HepG2 (cell line): ENCODE results near the gene PRKN.

Experiments
- MAFK ChIP-seq, 2 experiments: IDR thresholded peaks in 1 of 2; conservative IDR thresholded peaks in 1 of 2; 2 replicates each; pipeline ENCODE4 v1.6.1; 2011; ENCODE audit warnings: improper control_type of control experiment in 2 of 2, low read length in 2 of 2
- MAX ChIP-seq: IDR thresholded peaks from 2 replicates; pipeline ENCODE4 v1.6.1; 2012; ENCODE audit warnings: inconsistent platforms
- MXD3 ChIP-seq: IDR thresholded peaks from 2 replicates; pipeline ENCODE4 v1.6.1; 2016; ENCODE audit warnings: mild to moderate bottlenecking, missing biosample characterization, missing genetic modification reagents
- MYNN ChIP-seq: sonication (generic); formaldehyde crosslinking; IDR thresholded peaks from 2 replicates; pipeline ENCODE4 v1.4.0; 2020; ENCODE audit warnings: mild to moderate bottlenecking, low read depth, missing genetic modification reagents
- POLR2A ChIP-seq, 2 experiments: IDR thresholded peaks; 2 replicates each; pipeline ENCODE4 v1.6.1; 2011; ENCODE audit warnings: low read depth in 2 of 2, low read length in 2 of 2, mild to moderate bottlenecking in 1 of 2, moderate library complexity in 1 of 2; ENCODE audit not compliant: insufficient read depth in 1 of 2
- PPARG ChIP-seq: conservative IDR thresholded peaks from 2 replicates; pipeline ENCODE4 v1.6.1; 2016; ENCODE audit warnings: missing biosample characterization, missing genetic modification reagents
- TEF ChIP-seq: sonication (generic); formaldehyde crosslinking; IDR thresholded peaks from 2 replicates; pipeline ENCODE4 v1.5.0; 2020; ENCODE audit warnings: missing genetic modification reagents
- ZNF274 ChIP-seq: sonication (generic); formaldehyde crosslinking; IDR thresholded peaks from 2 replicates; pipeline ENCODE4 v1.5.1; 2020; ENCODE audit warnings: mild to moderate bottlenecking, missing genetic modification reagents
- ZNF318 ChIP-seq: sonication (generic); formaldehyde crosslinking; IDR thresholded peaks from 2 replicates; pipeline ENCODE4 v1.4.0; 2020; ENCODE audit warnings: mild to moderate bottlenecking, missing genetic modification reagents
- ZNF468 ChIP-seq: sonication (generic); formaldehyde crosslinking; IDR thresholded peaks from 2 replicates; pipeline ENCODE4 v1.8.0; 2022; ENCODE audit warnings: mild to moderate bottlenecking, moderate library complexity, missing genetic modification reagents
- ZNF749 ChIP-seq: sonication (generic); formaldehyde crosslinking; IDR thresholded peaks from 2 replicates; pipeline ENCODE4 v1.8.0; 2022; ENCODE audit warnings: mild to moderate bottlenecking, missing genetic modification reagents, moderate library complexity, borderline replicate concordance

GRCh38 chr6:161361529-161361928, 1366.0 kb downstream of the PRKN start:
- TF ChIP-seq ZNF274 (CRISPR knock-in tag): no peak
- TF ChIP-seq MAFK (conservative IDR thresholded peaks at IDR 0.05 in 1 of 2, IDR thresholded peaks at IDR 0.05 in 1 of 2; ENCODE audit: low read length in 2 of 2): no peak
- no peak for TF ChIP-seq ZNF318 (CRISPR knock-in tag)
- TF ChIP-seq MYNN: no peak
- no peak for TF ChIP-seq ZNF468 (CRISPR knock-in tag)
- TF ChIP-seq POLR2A (IDR thresholded peaks at IDR 0.05; ENCODE audit: insufficient read depth in 1 of 2, low read depth in 2 of 2, low read length in 2 of 2): no peak
- no peak for TF ChIP-seq MXD3 (CRISPR knock-in tag)
- TF ChIP-seq ZNF749: no peak
- TF ChIP-seq MAX: no peak
- TF ChIP-seq TEF: no peak
- no peak for TF ChIP-seq PPARG (CRISPR knock-in tag)
